Sigmoid colon (tissue), 7 donors: ENCODE data around the gene NLRP1. TPM values are rescaled to one million over a fixed set of nuclear protein-coding genes. Genes with fewer than 3 reads are reported as not detected.

Experiments
- DNase-seq: peaks from one replicate; pipeline ENCODE4 v3.0.0-alpha.2; 2019
- H3K27ac ChIP-seq, 4 donors: fragments of 200-600 bp; sonication (generic); one replicate each; pipeline ENCODE4 v1.5.1; 2016 to 2019; ENCODE audit warnings: mild to moderate bottlenecking in 1 of 4
- H3K27me3 ChIP-seq, 3 donors: fragments of 200-600 bp; sonication (generic); one replicate each; pipeline ENCODE4 v1.5.1; 2019; ENCODE audit warnings: mild to moderate bottlenecking in 1 of 3
- H3K36me3 ChIP-seq, 4 donors: fragments of 200-600 bp; sonication (generic); one replicate each; pipeline ENCODE4 v1.5.1; 2016 to 2019
- H3K4me1 ChIP-seq, 4 donors: fragments of 200-600 bp; sonication (generic); one replicate each; pipeline ENCODE4 v1.5.1; 2017 to 2019
- H3K4me3 ChIP-seq, 4 donors: fragments of 200-600 bp; sonication (generic); one replicate each; pipeline ENCODE4 v1.5.1; 2017 to 2019; ENCODE audit warnings: mild to moderate bottlenecking in 2 of 4, moderate library complexity in 1 of 4
- H3K9me3 ChIP-seq, 4 donors: fragments of 200-600 bp in 3 of 4; sonication (generic) in 3 of 4; one replicate each; pipeline versions ENCODE4 v1.5.1 to v1.6.1; 2013 to 2019
- CTCF ChIP-seq, 4 experiments: fragments of 450-650 bp in 3 of 4; fragments of 200-600 bp in 1 of 4; IDR thresholded peaks; one replicate each; pipeline ENCODE4 v1.5.1; 2016 to 2019; ENCODE audit warnings: antibody characterized with exemption in 4 of 4, mild to moderate bottlenecking in 3 of 4, moderate library complexity in 2 of 4
- EP300 ChIP-seq, 4 donors: sonication (generic); formaldehyde crosslinking; IDR thresholded peaks; one replicate each; pipeline ENCODE4 v1.6.1; 2017; ENCODE audit warnings: antibody characterized with exemption in 4 of 4
- POLR2A ChIP-seq, 2 donors: fragments of 450-650 bp; IDR thresholded peaks; one replicate each; pipeline ENCODE4 v1.6.1; 2016; ENCODE audit warnings: antibody characterized with exemption in 2 of 2, mild to moderate bottlenecking in 2 of 2, moderate library complexity in 2 of 2
- POLR2AphosphoS5 ChIP-seq, 4 donors: sonication (generic); formaldehyde crosslinking; IDR thresholded peaks; one replicate each; pipeline ENCODE4 v1.6.1; 2017; ENCODE audit warnings: antibody characterized with exemption in 4 of 4
- WGBS, 2 donors: extraction: QIAGEN DNeasy Blood & Tissue Kit; methylation state at CpG; one replicate each; pipeline ENCODE4 v1.1.7; 2013; 5-methylcytosine and 5-hydroxymethylcytosine counted together
- intact Hi-C: fragments of 100-400 bp; cut with DNase I; formaldehyde crosslinking; loops from one replicate; pipeline ENCODE4 v1.15.1; 2023
- polyA plus RNA-seq, 3 donors: library from polyadenylated mRNA; stranded (reverse); fragments of 200-250 nt; gene quantifications; one replicate each; pipeline ENCODE4 v1.2.3, GENCODE V29; 2013
- total RNA-seq, 4 donors: library from RNA; depleted of rRNA; stranded (reverse); fragments of >200 nt; gene quantifications; one replicate each; pipeline ENCODE4 v1.1.0, GENCODE V29; 2016
- donor health status: healthy with polysubstance abuse.
- donor health status: Bipolar disorder and iron deficiency.
- donor health status: healthy.

NLRP1 gene
- total and polyA plus RNA-seq, 7 donors: 1.8 to 70.3 (median 25.0) TPM

- H3K9me3 ChIP-seq: no peaks in the 10 kb centered on the region
- peaks cover 0 to 23% (median 4%) of the 10 kb centered on the region in 4 donors for H3K36me3 ChIP-seq
- WGBS, 2 donors: 75 to 89% methylated on average over 2 of the region's 2 CpGs
- no peak overlapping the region for H3K4me3 ChIP-seq
- no peak for TF ChIP-seq CTCF (IDR thresholded peaks at IDR 0.05)
- no peak for TF ChIP-seq POLR2A (IDR thresholded peaks at IDR 0.05)
- TF ChIP-seq POLR2AphosphoS5 (IDR thresholded peaks at IDR 0.05): no peak
- TF ChIP-seq EP300 (IDR thresholded peaks at IDR 0.05): no peak
- intact Hi-C loops: no loop called here
- no peaks in the 10 kb centered on the region for H3K27me3 ChIP-seq
- peaks cover 0 to 14% (median 12%) of the 10 kb centered on the region in 4 donors for H3K4me1 ChIP-seq
- no peak overlapping the region for H3K27ac ChIP-seq
- DNase-seq: no peak
Measured at GRCh38 chr17:5544115-5544514, 40.2 kb downstream of the NLRP1 start.

- Histone ChIP-seq H3K27ac (peak overlapping the region in 1 of 4 donors; percentile 54), H3K27me3 (no peaks in the 10 kb centered on the region), H3K9me3 (no peaks in the 10 kb centered on the region), H3K4me3 (no peak overlapping the region), H3K4me1 (peaks cover 0 to 14% (median 12%) of the 10 kb centered on the region in 4 donors), H3K36me3 (peaks cover 0 to 22% (median 8%) of the 10 kb centered on the region in 4 donors)
- 47 to 75% methylated on average over 6 of the region's 6 CpGs for WGBS, 2 donors
- TF ChIP-seq CTCF (IDR thresholded peaks at IDR 0.05) (no peak), EP300 (IDR thresholded peaks at IDR 0.05) (no peak), POLR2A (IDR thresholded peaks at IDR 0.05) (no peak), POLR2AphosphoS5 (IDR thresholded peaks at IDR 0.05) (no peak)
- DNase-seq: no peak
- intact Hi-C loops: no loop called here
Measured at GRCh38 chr17:5541610-5542202, 42.6 kb downstream of the NLRP1 start.

- Histone ChIP-seq H3K9me3 (no peaks in the 10 kb centered on the region), H3K27me3 (no peaks in the 10 kb centered on the region), H3K4me3 (no peak overlapping the region), H3K36me3 (peaks cover 0 to 28% (median 9%) of the 10 kb centered on the region in 4 donors), H3K27ac (peak overlapping the region in 3 of 4 donors; percentile 7 to 61 (median 54)), H3K4me1 (peaks cover 0 to 14% (median 12%) of the 10 kb centered on the region in 4 donors)
- TF ChIP-seq EP300 (IDR thresholded peaks at IDR 0.05) (peak in 1 of 4 donors; percentile 30), POLR2A (IDR thresholded peaks at IDR 0.05) (no peak), CTCF (IDR thresholded peaks at IDR 0.05) (no peak), POLR2AphosphoS5 (IDR thresholded peaks at IDR 0.05) (peak in 3 of 4 donors; percentile 53 to 56 (median 54))
- DNase-seq: no peak
- WGBS, 2 donors: 83 to 88% methylated on average over 7 of the region's 7 CpGs
- intact Hi-C loops: no loop called here
Measured at GRCh38 chr17:5540321-5540720, 44.0 kb downstream of the NLRP1 start.

GRCh38 chr17:5539286-5539685, 45.0 kb downstream of the NLRP1 start:
- Histone ChIP-seq H3K36me3 (peaks cover 0 to 29% (median 9%) of the 10 kb centered on the region in 4 donors), H3K27ac (peak overlapping the region in 1 of 4 donors; percentile 54), H3K4me3 (no peak overlapping the region), H3K9me3 (no peaks in the 10 kb centered on the region), H3K4me1 (peaks cover 0 to 14% (median 12%) of the 10 kb centered on the region in 4 donors), H3K27me3 (no peaks in the 10 kb centered on the region)
- 84 to 93% methylated on average over 8 of the region's 8 CpGs for WGBS, 2 donors
- intact Hi-C loops: no loop called here
- no peak for TF ChIP-seq EP300 (IDR thresholded peaks at IDR 0.05)
- TF ChIP-seq POLR2AphosphoS5 (IDR thresholded peaks at IDR 0.05): no peak
- no peak for DNase-seq

GRCh38 chr17:5536866-5537650, 47.3 kb downstream of the NLRP1 start:
- H3K4me1 ChIP-seq: peaks cover 0 to 14% (median 12%) of the 10 kb centered on the region in 4 donors
- no peaks in the 10 kb centered on the region for H3K9me3 ChIP-seq
- TF ChIP-seq EP300 (IDR thresholded peaks at IDR 0.05) (no peak), CTCF (IDR thresholded peaks at IDR 0.05) (no peak), POLR2A (IDR thresholded peaks at IDR 0.05) (no peak), POLR2AphosphoS5 (IDR thresholded peaks at IDR 0.05) (no peak)
- intact Hi-C loops: no loop called here
- H3K27me3 ChIP-seq: no peaks in the 10 kb centered on the region
- no peak overlapping the region for H3K4me3 ChIP-seq
- peak overlapping the region in 1 of 4 donors; percentile 27 for H3K27ac ChIP-seq
- DNase-seq: no peak
- H3K36me3 ChIP-seq: peaks cover 0 to 40% (median 10%) of the 10 kb centered on the region in 4 donors
- WGBS, 2 donors: 71 to 79% methylated on average over 11 of the region's 11 CpGs
